Trophoblast cell (in vitro differentiated cells and primary cell): Measurements from ENCODE around the gene SLC41A1.

ENCODE experiments used
- DNase-seq, 2 donors: peaks; one replicate each; pipeline ENCODE4 v3.0.0-alpha.2; 2016
- H2AFZ ChIP-seq: 2 replicates; pipeline ENCODE4 v1.6.1; 2013; ENCODE audit warnings: low read length, moderate library complexity, mild to moderate bottlenecking; ENCODE audit not compliant: insufficient read depth, poor library complexity
- H2AK5ac ChIP-seq: 2 replicates; pipeline ENCODE4 v1.6.1; 2013; ENCODE audit warnings: mild to moderate bottlenecking, low read length
- H2BK120ac ChIP-seq: 2 replicates; pipeline ENCODE4 v1.6.1; 2013; ENCODE audit warnings: low read length, mild to moderate bottlenecking, moderate library complexity; ENCODE audit not compliant: insufficient read depth, poor library complexity
- H2BK12ac ChIP-seq: 2 replicates; pipeline ENCODE4 v1.6.1; 2013; ENCODE audit warnings: mild to moderate bottlenecking, low read length, moderate library complexity
- H2BK5ac ChIP-seq: 2 replicates; pipeline ENCODE4 v1.6.1; 2013; ENCODE audit warnings: low read length, low read depth, moderate library complexity, mild to moderate bottlenecking; ENCODE audit not compliant: poor library complexity
- H3K14ac ChIP-seq: 2 replicates; pipeline ENCODE4 v1.6.1; 2013; ENCODE audit warnings: mild to moderate bottlenecking, low read length
- H3K18ac ChIP-seq: 2 replicates; pipeline ENCODE4 v1.6.1; 2013; ENCODE audit warnings: mild to moderate bottlenecking, low read length
- H3K23ac ChIP-seq: 2 replicates; pipeline ENCODE4 v1.6.1; 2013; ENCODE audit warnings: low read length
- H3K27ac ChIP-seq: 2 replicates; pipeline ENCODE4 v1.5.1; 2013; ENCODE audit warnings: low read depth, mild to moderate bottlenecking, inconsistent platforms, low read length, moderate library complexity
- H3K27me3 ChIP-seq: 2 replicates; pipeline ENCODE4 v1.6.1; 2013; ENCODE audit warnings: inconsistent platforms, mild to moderate bottlenecking, low read length, moderate library complexity; ENCODE audit not compliant: insufficient read depth
- H3K36me3 ChIP-seq, 2 experiments: 1 replicate in 1 of 2; 2 replicates in 1 of 2; pipeline ENCODE4 v1.6.1; 2013; ENCODE audit warnings: low read length in 2 of 2, mild to moderate bottlenecking in 2 of 2, moderate library complexity in 1 of 2; ENCODE audit not compliant: insufficient read depth in 2 of 2, control insufficient read depth in 1 of 2
- H3K4ac ChIP-seq: 2 replicates; pipeline ENCODE4 v1.6.1; 2013; ENCODE audit warnings: low read depth, mild to moderate bottlenecking, low read length, moderate library complexity
- H3K4me1 ChIP-seq, 2 experiments: 1 replicate in 1 of 2; 2 replicates in 1 of 2; pipeline ENCODE4 v1.6.1; 2013; ENCODE audit warnings: low read length in 2 of 2, mild to moderate bottlenecking in 2 of 2, moderate library complexity in 1 of 2; ENCODE audit not compliant: insufficient read depth in 2 of 2, control insufficient read depth in 1 of 2
- H3K4me2 ChIP-seq: 2 replicates; pipeline ENCODE4 v1.6.1; 2013; ENCODE audit warnings: inconsistent platforms, mild to moderate bottlenecking, low read length, moderate library complexity
- H3K4me3 ChIP-seq: 2 replicates; pipeline ENCODE4 v1.5.1; 2013; ENCODE audit warnings: mild to moderate bottlenecking, low read depth, low read length, inconsistent platforms
- H3K79me1 ChIP-seq: one replicate; pipeline ENCODE4 v1.6.1; 2013; ENCODE audit warnings: low read length
- H3K79me2 ChIP-seq: 2 replicates; pipeline ENCODE4 v1.6.1; 2013; ENCODE audit warnings: low read length, mild to moderate bottlenecking; ENCODE audit not compliant: control insufficient read depth, insufficient read depth, poor library complexity
- H3K9ac ChIP-seq: 2 replicates; pipeline ENCODE4 v1.6.1; 2013; ENCODE audit warnings: mild to moderate bottlenecking, low read length
- H3K9me3 ChIP-seq: 2 replicates; pipeline ENCODE4 v1.6.1; 2013; ENCODE audit warnings: low read depth, mild to moderate bottlenecking, control low read depth, inconsistent platforms, low read length; ENCODE audit not compliant: insufficient read depth
- H4K12ac ChIP-seq: 2 replicates; pipeline ENCODE4 v1.6.1; 2013; ENCODE audit warnings: low read depth, mild to moderate bottlenecking, low read length, moderate library complexity
- H4K8ac ChIP-seq: 2 replicates; pipeline ENCODE4 v1.6.1; 2013; ENCODE audit warnings: low read depth, mild to moderate bottlenecking, low read length, moderate library complexity
- H4K91ac ChIP-seq: one replicate; pipeline ENCODE4 v1.6.1; 2013; ENCODE audit warnings: low read depth, mild to moderate bottlenecking, low read length, moderate library complexity
- WGBS: extraction: QIAGEN DNeasy Blood & Tissue Kit; methylation state at CpG from one replicate; pipeline ENCODE4 v1.1.7; 2013; ENCODE audit warnings: missing lambda C conversion rate; ENCODE audit not compliant: insufficient read length, insufficient coverage; ENCODE audit errors: extremely low coverage; 5-methylcytosine and 5-hydroxymethylcytosine counted together

SLC41A1 gene

GRCh38 chr1:205843036-205843859, 30.2 kb upstream of the SLC41A1 start:
- no peak overlapping the region for H2BK12ac ChIP-seq
- no peak for DNase-seq
- H3K27ac ChIP-seq: no peak overlapping the region
- no peak overlapping the region for H2AK5ac ChIP-seq
- WGBS: no CpG with 5 or more reads among the region's 3 CpGs
- H3K4me3 ChIP-seq: no peak overlapping the region
- H3K79me1 ChIP-seq: no peaks in the 10 kb centered on the region
- H3K14ac ChIP-seq: no peak overlapping the region
- H3K23ac ChIP-seq: no peak overlapping the region
- H3K27me3 ChIP-seq: no peaks in the 10 kb centered on the region
- H4K8ac ChIP-seq: no peak overlapping the region
- H3K4ac ChIP-seq: no peak overlapping the region
- H4K91ac ChIP-seq: no peak overlapping the region
- H2AFZ ChIP-seq: no peak overlapping the region
- no peaks in the 10 kb centered on the region for H3K36me3 ChIP-seq
- peaks cover 0 to 4% of the 10 kb centered on the region in 2 experiments for H3K4me1 ChIP-seq
- H3K4me2 ChIP-seq: no peak overlapping the region
- H4K12ac ChIP-seq: no peak overlapping the region
- no peak overlapping the region for H3K18ac ChIP-seq
- no peak overlapping the region for H2BK5ac ChIP-seq
- H3K9me3 ChIP-seq: no peaks in the 10 kb centered on the region
- H3K79me2 ChIP-seq: no peaks in the 10 kb centered on the region
- no peak overlapping the region for H3K9ac ChIP-seq
- H2BK120ac ChIP-seq: no peak overlapping the region

GRCh38 chr1:205842229-205842628, 29.2 kb upstream of the SLC41A1 start:
- no peak overlapping the region for H3K27ac ChIP-seq

GRCh38 chr1:205840146-205840923, 27.3 kb upstream of the SLC41A1 start:
- Histone ChIP-seq H3K79me2 (no peaks in the 10 kb centered on the region), H3K4me3 (no peak overlapping the region), H3K23ac (no peak overlapping the region), H2BK120ac (no peak overlapping the region), H3K4me1 (peaks cover 0 to 4% of the 10 kb centered on the region in 2 experiments), H2AFZ (no peak overlapping the region), H3K27ac (no peak overlapping the region), H3K9me3 (no peaks in the 10 kb centered on the region), H4K91ac (no peak overlapping the region), H2AK5ac (no peak overlapping the region), H3K4me2 (no peak overlapping the region), H3K4ac (no peak overlapping the region), H4K12ac (no peak overlapping the region), H4K8ac (no peak overlapping the region), H3K27me3 (no peaks in the 10 kb centered on the region), H3K9ac (no peak overlapping the region), H3K79me1 (no peaks in the 10 kb centered on the region), H2BK12ac (no peak overlapping the region), H3K36me3 (no peaks in the 10 kb centered on the region), H2BK5ac (no peak overlapping the region), H3K18ac (no peak overlapping the region), H3K14ac (no peak overlapping the region)
- no CpG with 5 or more reads among the region's 4 CpGs for WGBS
- DNase-seq: no peak

More at GRCh38 chr1:205842229-205842628, 29.2 kb upstream of the SLC41A1 start:
- no peak overlapping the region for H2BK5ac ChIP-seq
- H3K27me3 ChIP-seq: no peaks in the 10 kb centered on the region
- no CpG with 5 or more reads among the region's 2 CpGs for WGBS
- no peak overlapping the region for H4K91ac ChIP-seq
- H3K14ac ChIP-seq: no peak overlapping the region
- no peak overlapping the region for H3K4me3 ChIP-seq
- H2AFZ ChIP-seq: no peak overlapping the region
- H3K4ac ChIP-seq: no peak overlapping the region
- H3K4me2 ChIP-seq: no peak overlapping the region
- no peak for DNase-seq
- H4K12ac ChIP-seq: no peak overlapping the region
- no peak overlapping the region for H4K8ac ChIP-seq
- H3K36me3 ChIP-seq: no peaks in the 10 kb centered on the region
- peaks cover 0 to 4% of the 10 kb centered on the region in 2 experiments for H3K4me1 ChIP-seq
- H3K79me2 ChIP-seq: no peaks in the 10 kb centered on the region
- no peak overlapping the region for H2BK12ac ChIP-seq
- H3K9me3 ChIP-seq: no peaks in the 10 kb centered on the region
- H3K79me1 ChIP-seq: no peaks in the 10 kb centered on the region
- H3K18ac ChIP-seq: no peak overlapping the region
- H2BK120ac ChIP-seq: no peak overlapping the region
- H3K9ac ChIP-seq: no peak overlapping the region
- H3K23ac ChIP-seq: no peak overlapping the region
- no peak overlapping the region for H2AK5ac ChIP-seq

- WGBS: no CpG with 5 or more reads among the region's 7 CpGs
- no peak overlapping the region for H4K12ac ChIP-seq
- no peak overlapping the region for H3K14ac ChIP-seq
- DNase-seq: no peak
- no peak overlapping the region for H3K4me3 ChIP-seq
- no peak overlapping the region for H3K27ac ChIP-seq
- no peak overlapping the region for H3K18ac ChIP-seq
- H2BK120ac ChIP-seq: no peak overlapping the region
- H3K9me3 ChIP-seq: no peaks in the 10 kb centered on the region
- H3K27me3 ChIP-seq: no peaks in the 10 kb centered on the region
- no peak overlapping the region for H3K4me2 ChIP-seq
- peaks cover 7 to 8% of the 10 kb centered on the region in 2 experiments for H3K4me1 ChIP-seq
- H3K23ac ChIP-seq: no peak overlapping the region
- no peaks in the 10 kb centered on the region for H3K79me1 ChIP-seq
- no peak overlapping the region for H2AFZ ChIP-seq
- H2BK12ac ChIP-seq: no peak overlapping the region
- H4K8ac ChIP-seq: no peak overlapping the region
- no peak overlapping the region for H3K9ac ChIP-seq
- no peak overlapping the region for H2AK5ac ChIP-seq
- H3K36me3 ChIP-seq: no peaks in the 10 kb centered on the region
- no peaks in the 10 kb centered on the region for H3K79me2 ChIP-seq
- no peak overlapping the region for H3K4ac ChIP-seq
- H2BK5ac ChIP-seq: no peak overlapping the region
- no peak overlapping the region for H4K91ac ChIP-seq
These were observed 24.5 kb upstream of the SLC41A1 start for GRCh38 chr1:205837382-205837970.
